Uterus (tissue), 4 donors: ENCODE data around the gene FST. TPM values are rescaled to one million over a fixed set of nuclear protein-coding genes. Genes with fewer than 3 reads are reported as not detected.
A peak's percentile ranks its signal among the peaks of the same experiment; 100 is the strongest.

Experiments
- DNase-seq, 2 donors: peaks; one replicate each; pipeline ENCODE4 v3.0.0-alpha.2; 2019 to 2020
- H3K27ac ChIP-seq, 2 donors: fragments of 200-600 bp; sonication (generic); 1 replicate in 1 of 2; 2 replicates in 1 of 2; pipeline ENCODE4 v1.5.1; 2016 to 2018
- H3K27me3 ChIP-seq, 2 donors: fragments of 200-600 bp; sonication (generic); one replicate each; pipeline ENCODE4 v1.5.1; 2018 to 2019; ENCODE audit warnings: control low read depth in 1 of 2
- H3K36me3 ChIP-seq, 2 donors: fragments of 200-600 bp; sonication (generic); one replicate each; pipeline ENCODE4 v1.5.1; 2019; ENCODE audit warnings: control low read depth in 1 of 2
- H3K4me1 ChIP-seq, 2 donors: fragments of 200-600 bp; sonication (generic); one replicate each; pipeline ENCODE4 v1.5.1; 2018 to 2019; ENCODE audit warnings: control low read depth in 1 of 2
- H3K4me3 ChIP-seq, 2 donors: fragments of 200-600 bp; sonication (generic); 1 replicate in 1 of 2; 2 replicates in 1 of 2; pipeline ENCODE4 v1.5.1; 2018 to 2019; ENCODE audit warnings: mild to moderate bottlenecking in 1 of 2
- H3K9me3 ChIP-seq, 2 donors: fragments of 200-600 bp; sonication (generic); one replicate each; pipeline ENCODE4 v1.5.1; 2019; ENCODE audit warnings: control low read depth in 1 of 2
- POLR2A ChIP-seq, 2 donors: fragments of 450-650 bp; IDR thresholded peaks; one replicate each; pipeline ENCODE4 v1.6.1; 2016; ENCODE audit warnings: antibody characterized with exemption in 2 of 2, mild to moderate bottlenecking in 1 of 2, moderate library complexity in 1 of 2
- intact Hi-C: fragments of 100-400 bp; cut with DNase I; formaldehyde crosslinking; loops from one replicate; pipeline ENCODE4 v1.15.1; 2023; ENCODE audit warnings: low total_unique reads
- total RNA-seq, 4 donors: library from RNA; depleted of rRNA in 3 of 4; stranded (reverse); fragments of >200 nt in 3 of 4; gene quantifications; one replicate each; pipeline versions ENCODE4 v1.1.0 to v1.2.4, GENCODE V29; 2014 to 2023
- TF ChIP-seq, protein P1 (sequence below), 4 experiments: fragments of 200-600 bp in 2 of 4; fragments of 450-650 bp in 2 of 4; sonication (generic) in 2 of 4; IDR thresholded peaks; one replicate each; pipeline ENCODE4 v1.5.1; 2016 to 2019; ENCODE audit warnings: antibody characterized with exemption in 4 of 4, mild to moderate bottlenecking in 2 of 4, moderate library complexity in 1 of 4
- donor health status: DM: yes; HTN: yes; CAD: no.

FST gene
- total RNA-seq, 4 donors from 2014 or later, result 0.51 to 10.0 (median 6.8) TPM

DNA sequence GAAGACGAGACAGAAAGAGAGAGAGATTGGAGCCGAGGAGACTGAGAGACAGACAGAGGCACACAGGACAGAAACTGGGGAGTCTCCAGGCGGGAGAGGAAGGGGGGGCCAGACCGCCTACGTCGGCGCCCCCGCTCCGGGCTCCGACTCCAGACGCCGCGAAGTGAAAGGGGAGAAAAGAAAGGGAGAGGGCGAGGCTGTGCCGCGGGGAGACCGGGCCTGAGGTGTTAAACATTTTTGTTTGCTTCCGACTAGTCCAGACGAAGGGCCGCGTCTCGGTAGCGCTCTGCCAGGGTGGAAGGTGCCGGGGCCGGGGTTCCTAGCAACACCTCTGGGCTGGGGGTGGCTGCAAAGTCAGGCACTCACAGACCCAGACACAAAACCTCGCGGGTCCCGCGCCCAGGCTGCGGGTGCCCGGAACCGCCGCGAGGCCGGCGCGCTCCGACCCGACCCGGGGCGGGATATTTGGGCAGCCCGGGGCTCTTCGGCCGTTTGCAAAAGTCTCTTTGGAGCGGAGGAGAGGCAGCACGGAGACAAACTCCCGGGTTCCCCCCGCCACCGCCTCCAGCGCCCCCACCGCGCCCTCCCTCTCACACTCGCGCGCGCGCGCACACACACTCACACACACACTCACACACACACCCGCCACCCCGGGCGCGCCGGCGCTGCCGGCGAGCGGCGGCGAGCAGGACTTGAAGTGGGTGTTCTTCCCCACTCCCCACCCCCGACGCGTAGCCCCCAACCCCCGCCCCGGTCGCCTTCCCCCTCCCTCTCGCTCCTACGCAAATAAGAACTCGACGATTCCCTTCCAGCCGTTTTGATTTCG lies 626 bp upstream of the FST start:
- DNase-seq, result peak; percentile 56 to 63

DNA sequence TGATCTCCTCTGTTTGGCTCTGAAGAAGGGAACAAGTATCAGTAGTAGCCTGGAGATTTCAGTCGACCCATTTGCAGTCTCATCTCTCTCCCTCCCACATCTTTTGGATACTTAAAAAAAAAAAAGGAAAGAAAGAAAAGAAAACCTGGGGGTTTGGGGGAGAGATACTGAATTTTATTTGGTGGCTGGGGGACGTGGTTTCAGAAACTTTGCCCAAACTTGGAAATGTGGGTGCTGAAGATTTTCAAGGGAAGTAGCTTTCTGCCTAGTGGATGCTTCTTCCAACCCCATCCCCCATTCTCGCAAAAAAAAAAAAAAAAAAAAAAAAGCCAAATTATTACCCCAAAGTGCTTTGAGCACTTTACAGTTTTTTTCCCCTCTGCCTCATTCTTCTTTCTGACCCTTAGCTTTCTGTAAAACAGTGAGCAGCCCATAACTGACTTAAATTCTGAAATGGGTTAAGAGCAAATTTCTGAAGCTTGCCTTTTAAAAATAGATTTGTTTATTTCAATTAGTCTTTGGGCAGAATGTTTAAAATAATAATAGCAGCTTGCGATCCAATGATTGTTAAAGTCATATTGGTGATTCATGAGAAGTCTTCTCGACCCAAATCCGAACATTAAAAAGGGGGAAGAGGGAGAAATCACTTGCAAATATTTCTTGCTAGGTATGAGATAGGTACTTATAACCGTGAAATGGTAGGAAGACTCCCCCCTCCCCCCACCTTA lies 894 bp downstream of the FST start:
- Histone ChIP-seq H3K9me3 (no peaks in the 10 kb centered on the region), H3K27ac (peak overlapping the region; percentile 22 to 74), H3K27me3 (no peaks in the 10 kb centered on the region), H3K36me3 (no peaks in the 10 kb centered on the region), H3K4me1 (no peaks in the 10 kb centered on the region), H3K4me3 (peak overlapping the region; percentile 55 to 65)
- TF ChIP-seq POLR2A (IDR thresholded peaks at IDR 0.05), result no peak
- TF ChIP-seq, protein P1, sequence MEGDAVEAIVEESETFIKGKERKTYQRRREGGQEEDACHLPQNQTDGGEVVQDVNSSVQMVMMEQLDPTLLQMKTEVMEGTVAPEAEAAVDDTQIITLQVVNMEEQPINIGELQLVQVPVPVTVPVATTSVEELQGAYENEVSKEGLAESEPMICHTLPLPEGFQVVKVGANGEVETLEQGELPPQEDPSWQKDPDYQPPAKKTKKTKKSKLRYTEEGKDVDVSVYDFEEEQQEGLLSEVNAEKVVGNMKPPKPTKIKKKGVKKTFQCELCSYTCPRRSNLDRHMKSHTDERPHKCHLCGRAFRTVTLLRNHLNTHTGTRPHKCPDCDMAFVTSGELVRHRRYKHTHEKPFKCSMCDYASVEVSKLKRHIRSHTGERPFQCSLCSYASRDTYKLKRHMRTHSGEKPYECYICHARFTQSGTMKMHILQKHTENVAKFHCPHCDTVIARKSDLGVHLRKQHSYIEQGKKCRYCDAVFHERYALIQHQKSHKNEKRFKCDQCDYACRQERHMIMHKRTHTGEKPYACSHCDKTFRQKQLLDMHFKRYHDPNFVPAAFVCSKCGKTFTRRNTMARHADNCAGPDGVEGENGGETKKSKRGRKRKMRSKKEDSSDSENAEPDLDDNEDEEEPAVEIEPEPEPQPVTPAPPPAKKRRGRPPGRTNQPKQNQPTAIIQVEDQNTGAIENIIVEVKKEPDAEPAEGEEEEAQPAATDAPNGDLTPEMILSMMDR (IDR thresholded peaks at IDR 0.05), result no peak
- DNase-seq, result no peak
- intact Hi-C loops, result no loop called here

More for the DNA sequence above, 626 bp upstream of the FST start:
- intact Hi-C loops, result no loop called here
- peak overlapping the region; percentile 40 to 74 for H3K27ac ChIP-seq
- TF ChIP-seq, protein P1 (IDR thresholded peaks at IDR 0.05), result no peak
- TF ChIP-seq POLR2A (IDR thresholded peaks at IDR 0.05), result no peak
- H3K36me3 ChIP-seq, result no peaks in the 10 kb centered on the region
- no peaks in the 10 kb centered on the region for H3K9me3 ChIP-seq
- peak overlapping the region; percentile 42 to 65 for H3K4me3 ChIP-seq
- no peaks in the 10 kb centered on the region for H3K27me3 ChIP-seq
- no peaks in the 10 kb centered on the region for H3K4me1 ChIP-seq

DNA sequence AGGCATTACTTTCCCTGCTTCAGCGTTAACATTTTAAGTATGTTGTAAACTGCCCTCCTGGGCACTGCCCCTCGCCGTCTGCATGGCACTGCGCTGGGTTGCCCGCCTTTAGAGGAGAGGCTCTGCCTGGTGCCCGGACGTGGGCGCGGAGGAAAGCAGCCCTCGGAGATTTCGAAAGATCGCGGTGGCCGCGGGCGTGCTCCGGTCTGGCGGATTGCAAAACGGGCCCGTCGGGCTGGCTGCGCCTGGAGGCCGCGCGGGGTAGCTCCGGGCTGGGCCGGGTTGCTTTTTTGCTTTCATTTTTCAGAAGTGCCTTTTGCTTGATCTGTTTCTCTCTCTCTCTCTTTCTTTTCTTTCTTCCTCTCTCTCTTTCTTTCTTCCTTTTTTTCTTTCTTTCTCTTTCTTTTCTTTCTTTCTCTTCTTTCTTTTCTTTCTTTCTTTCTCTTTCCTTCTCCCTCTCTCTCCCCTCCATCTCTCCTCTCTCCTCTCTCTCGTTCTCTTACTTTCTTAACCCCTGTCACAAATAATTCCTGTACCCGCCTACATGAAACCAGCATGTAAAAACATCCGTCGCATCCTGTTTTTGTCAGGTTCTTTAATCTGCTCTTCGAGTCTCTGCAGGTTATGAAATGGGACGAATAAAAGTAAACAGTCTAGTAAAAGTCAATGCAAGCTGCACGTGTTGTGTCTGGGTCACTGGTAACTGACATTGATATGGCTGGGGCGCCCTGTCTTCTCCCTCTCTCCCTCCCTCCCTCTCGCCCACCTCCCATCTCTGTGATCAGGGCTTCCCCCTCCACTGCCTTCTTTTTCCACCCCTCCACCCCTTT lies 1.7 kb downstream of the FST start:
- Histone ChIP-seq H3K27me3 (no peaks in the 10 kb centered on the region), H3K9me3 (no peaks in the 10 kb centered on the region), H3K36me3 (no peaks in the 10 kb centered on the region), H3K27ac (peak overlapping the region; percentile 22 to 66), H3K4me1 (no peaks in the 10 kb centered on the region), H3K4me3 (peak overlapping the region; percentile 55 to 65)
- intact Hi-C loops, result no loop called here
- TF ChIP-seq, protein P1 (IDR thresholded peaks at IDR 0.05), result peak; percentile 12 to 42 (median 27)
- peak in 1 of 2 donors; percentile 8 for TF ChIP-seq POLR2A (IDR thresholded peaks at IDR 0.05)
- DNase-seq, result peak; percentile 57 to 74

DNA sequence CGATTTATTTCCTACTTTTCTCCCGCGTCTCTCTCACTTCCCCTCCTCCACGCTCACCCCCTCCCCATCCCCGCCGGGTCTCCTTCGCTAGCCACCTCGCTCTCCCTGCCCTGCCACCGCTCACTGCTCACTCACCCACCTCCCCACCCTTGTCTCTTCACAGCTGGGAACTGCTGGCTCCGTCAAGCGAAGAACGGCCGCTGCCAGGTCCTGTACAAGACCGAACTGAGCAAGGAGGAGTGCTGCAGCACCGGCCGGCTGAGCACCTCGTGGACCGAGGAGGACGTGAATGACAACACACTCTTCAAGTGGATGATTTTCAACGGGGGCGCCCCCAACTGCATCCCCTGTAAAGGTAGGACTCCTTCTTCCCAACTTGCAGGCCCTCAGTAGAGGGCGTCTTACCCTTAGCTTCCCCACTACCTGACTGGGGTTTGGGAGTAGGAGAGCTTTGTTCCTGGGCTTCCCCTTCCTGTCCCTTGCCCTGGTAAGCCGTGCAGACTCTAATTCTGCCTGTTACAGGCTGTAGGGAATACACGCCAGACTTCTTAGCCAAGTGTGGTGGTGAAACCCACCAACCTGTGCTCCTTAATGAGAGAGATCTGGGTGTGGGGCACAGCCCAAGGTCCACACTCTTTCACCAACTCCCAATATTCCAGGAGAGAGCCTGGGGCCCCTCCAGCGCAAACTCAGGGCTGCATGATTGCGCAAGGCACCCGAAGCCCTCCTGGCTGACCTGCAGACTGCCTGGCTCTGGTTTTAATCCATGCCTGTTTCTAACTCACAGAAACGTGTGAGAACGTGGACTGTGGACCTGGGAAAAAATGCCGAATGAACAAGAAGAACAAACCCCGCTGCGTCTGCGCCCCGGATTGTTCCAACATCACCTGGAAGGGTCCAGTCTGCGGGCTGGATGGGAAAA lies 2.5 kb downstream of the FST start:
- peak overlapping the region; percentile 22 to 66 for H3K27ac ChIP-seq
- TF ChIP-seq, protein P1 (IDR thresholded peaks at IDR 0.05), result no peak
- no peak for TF ChIP-seq POLR2A (IDR thresholded peaks at IDR 0.05)
- no peaks in the 10 kb centered on the region for H3K27me3 ChIP-seq
- no peaks in the 10 kb centered on the region for H3K9me3 ChIP-seq
- no peaks in the 10 kb centered on the region for H3K4me1 ChIP-seq
- peak; percentile 20 to 31 for DNase-seq
- H3K36me3 ChIP-seq, result no peaks in the 10 kb centered on the region
- peak overlapping the region; percentile 55 to 65 for H3K4me3 ChIP-seq
- intact Hi-C loops, result no loop called here
